Activated CD8-positive, alpha-beta memory T cell treated with anti-CD3 and anti-CD28 coated beads for 48 hours (primary cell): ENCODE data around the gene MBNL1.

Experiments
- DNase-seq, 3 experiments: peaks; one replicate each; pipeline ENCODE4 v3.0.0-alpha.2; 2020; ENCODE audit warnings: low read depth in 2 of 3, low spot score in 2 of 3

MBNL1 gene

GRCh38 chr3:152252755-152253154, 16.0 kb upstream of the MBNL1 start:
- DNase-seq: no peak

DNA sequence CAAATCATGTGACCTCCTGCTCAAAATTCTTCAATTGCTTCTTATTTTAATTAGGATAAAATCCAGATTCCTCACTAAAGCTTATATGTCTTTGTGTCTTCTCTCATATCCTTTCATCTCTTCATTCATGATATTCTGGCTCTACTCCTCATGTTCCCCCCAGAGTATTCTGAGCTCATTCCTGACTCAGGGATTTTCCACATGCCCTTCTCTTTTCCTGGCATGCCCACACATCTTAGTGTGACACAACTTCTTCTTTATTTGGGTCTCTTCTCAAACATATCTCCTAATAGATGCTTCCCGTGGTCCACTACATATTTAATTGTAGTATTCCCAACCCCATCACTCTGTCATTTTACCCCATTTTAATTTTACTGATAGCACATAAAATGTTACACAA, 15.2 kb upstream of the MBNL1 start:
- no peak for DNase-seq

DNA sequence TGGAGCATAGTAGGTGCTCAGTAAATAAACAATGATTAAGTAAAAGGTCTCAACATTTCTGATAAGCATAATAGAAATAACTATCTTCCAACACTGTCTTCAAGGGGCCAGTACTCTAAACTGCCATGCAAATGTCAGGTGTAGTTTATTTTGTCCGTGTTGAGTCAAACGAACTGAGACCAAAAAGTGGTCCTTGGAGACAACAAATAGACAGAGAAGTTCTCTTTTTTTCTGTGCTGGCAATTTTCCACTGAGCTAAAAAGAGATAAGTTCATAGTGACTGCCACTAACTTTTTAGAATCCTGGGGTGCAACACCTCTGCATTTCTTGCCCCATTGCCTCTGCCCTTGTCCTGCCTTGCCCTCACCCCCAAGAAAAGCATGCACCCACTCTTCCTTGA, 14.7 kb upstream of the MBNL1 start:
- no peak for DNase-seq

- no peak for DNase-seq
These were observed 13.4 kb upstream of the MBNL1 start for GRCh38 chr3:152255290-152255689.

DNA sequence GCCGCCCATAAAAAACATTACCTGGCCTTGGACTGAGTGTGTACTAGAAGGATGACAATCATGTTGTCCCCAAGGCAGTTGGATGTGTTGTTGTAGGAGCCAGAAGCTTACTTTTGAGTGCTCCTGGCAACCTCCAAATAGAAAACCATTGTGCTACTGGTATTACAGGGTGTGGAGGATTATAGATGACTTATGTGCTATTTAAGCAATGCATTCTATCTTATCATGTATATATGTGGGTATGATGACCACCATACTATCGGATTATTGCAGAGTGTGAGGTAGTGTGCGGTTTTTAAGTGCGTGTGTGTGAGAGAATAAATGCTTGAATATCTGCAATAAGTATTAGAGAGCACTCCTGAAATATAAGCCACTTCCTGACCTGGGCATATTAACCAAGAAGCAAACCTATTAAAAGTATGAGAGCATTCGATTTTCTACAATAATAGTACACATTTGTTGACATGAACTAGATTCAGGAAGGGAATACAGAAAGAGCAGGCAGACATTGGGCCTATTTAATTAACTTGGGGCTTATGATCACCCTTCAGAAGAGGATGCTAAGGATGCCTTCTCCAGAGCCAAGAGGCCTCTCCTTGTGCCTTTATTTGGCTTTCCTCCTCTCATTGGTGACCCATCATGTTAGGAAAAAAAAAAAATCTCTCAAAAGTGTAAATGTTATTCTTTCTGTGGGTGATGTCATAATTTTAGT, 11.7 kb upstream of the MBNL1 start:
- DNase-seq: no peak

- DNase-seq: no peak
These were observed 11.1 kb upstream of the MBNL1 start for GRCh38 chr3:152257563-152258035.

- DNase-seq: no peak
These were observed 10.0 kb upstream of the MBNL1 start for GRCh38 chr3:152258448-152259393.

DNA sequence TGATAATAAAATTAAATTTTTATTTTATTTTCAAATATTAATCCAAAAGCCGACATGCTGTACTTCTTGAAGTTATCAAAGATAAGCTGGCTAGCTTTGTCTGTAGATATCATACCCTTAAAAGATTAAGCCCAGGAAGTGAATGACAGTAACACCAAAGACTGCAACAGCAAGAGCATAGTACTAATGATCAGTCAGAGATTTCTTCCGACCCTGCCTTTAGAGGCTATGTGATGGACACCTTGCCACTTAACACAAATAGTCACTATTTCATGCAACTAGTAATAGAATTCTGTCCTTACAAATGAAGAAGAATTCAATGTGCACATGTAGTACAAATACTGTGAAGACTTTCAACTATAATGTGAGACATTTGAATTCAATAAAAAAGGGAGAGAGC, 9.3 kb upstream of the MBNL1 start:
- no peak for DNase-seq

DNA sequence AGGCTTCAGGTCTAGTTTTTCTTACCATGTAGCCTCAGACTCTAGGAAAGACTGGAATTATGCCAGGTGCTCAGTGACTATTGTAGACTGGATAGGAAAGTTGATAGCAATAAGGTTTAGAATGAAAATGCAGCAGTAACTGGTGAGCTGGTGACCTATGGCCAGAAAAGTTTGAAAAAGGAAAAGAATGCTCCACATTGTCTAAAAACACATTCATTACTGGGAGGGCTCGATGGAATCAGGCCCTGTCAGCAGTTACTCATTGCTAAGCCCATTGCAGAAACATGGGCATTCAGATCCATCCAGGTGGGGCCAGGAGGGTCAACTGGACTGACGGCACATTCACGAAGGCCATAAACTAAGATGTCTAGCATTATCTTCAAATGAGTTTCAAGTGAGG, 8.7 kb upstream of the MBNL1 start:
- DNase-seq: no peak

- DNase-seq: no peak
These were observed 8.2 kb upstream of the MBNL1 start for GRCh38 chr3:152260529-152260928.

DNA sequence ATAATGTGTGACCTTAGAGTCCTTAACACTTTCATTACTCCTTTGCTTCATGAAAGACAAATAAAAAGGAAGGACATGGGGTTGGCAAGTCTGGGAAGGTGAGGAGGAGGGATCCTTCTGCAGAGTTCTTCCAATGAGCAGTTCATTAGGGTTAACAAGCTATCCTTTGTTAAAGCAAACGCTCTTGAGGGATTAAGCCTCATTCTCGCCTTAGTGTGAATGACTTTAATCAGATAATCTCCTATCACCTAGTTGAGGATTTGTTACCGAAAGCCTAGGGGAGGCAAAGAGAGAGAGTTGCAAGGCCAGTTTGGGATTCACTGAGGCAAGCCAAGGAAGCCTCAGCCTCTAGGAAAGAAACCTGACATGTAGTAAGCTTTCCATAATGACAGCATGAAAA, 7.4 kb upstream of the MBNL1 start:
- DNase-seq: no peak

DNA sequence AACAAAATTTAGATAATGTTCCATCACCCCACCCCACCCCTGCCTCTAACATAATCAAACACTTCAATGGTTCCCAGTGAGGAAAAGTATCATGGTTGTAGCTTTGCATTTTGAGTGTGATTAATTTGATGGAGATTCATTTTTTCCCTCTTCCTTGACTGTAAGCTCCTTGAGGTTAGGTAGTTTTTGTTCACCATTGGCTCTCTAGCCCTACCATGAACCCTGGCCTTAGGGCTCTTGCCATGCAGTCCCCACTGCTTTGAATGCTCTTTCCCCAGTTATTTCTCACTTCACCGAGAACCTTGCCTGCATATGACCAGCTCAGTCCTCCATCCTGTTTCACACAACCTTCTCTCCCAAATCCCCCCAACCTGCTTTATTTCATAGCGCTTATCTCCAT, 5.0 kb upstream of the MBNL1 start:
- DNase-seq: no peak

GRCh38 chr3:152264378-152264777, 4.4 kb upstream of the MBNL1 start:
- no peak for DNase-seq

- no peak for DNase-seq
These were observed 2.3 kb upstream of the MBNL1 start for GRCh38 chr3:152266221-152266995.

DNA sequence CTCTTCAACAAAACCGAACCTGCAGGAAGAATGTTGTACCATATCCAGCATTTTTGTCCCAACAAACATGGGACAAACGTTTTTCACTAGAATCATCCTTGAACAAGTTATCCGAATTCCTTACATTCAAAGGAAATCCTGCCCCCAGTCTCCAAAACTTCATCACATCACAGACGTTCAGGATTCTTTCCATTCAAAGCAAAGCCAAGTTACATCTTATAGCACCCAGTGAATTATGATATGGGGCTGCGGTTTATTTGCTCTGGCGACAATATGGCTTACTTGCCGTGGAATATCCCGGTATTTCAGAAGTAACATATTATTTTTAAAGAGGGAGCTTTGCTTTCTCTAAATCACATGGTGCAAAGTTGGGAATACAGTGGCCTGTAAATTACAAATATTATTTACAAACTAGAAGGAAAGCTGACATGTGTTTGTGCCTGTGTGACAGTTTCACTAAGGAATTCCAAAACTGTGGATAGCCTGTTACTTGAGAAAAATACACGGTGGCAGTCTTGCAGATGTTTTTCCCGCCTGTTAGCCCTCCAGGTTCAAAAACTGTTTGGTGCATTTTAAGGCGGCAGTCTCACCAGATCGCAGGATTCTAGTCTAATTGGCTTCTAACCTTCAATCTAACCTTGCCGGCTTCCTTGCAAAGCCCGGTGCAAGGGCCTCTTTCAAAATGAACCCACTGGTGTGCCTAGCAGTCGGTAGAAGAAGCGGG, 736 bp upstream of the MBNL1 start:
- DNase-seq: no peak

- DNase-seq: peak in 1 of 3 experiments; percentile 43
These were observed 514 bp downstream of the MBNL1 start for GRCh38 chr3:152269056-152269830.

- DNase-seq: no peak
These were observed 1.4 kb downstream of the MBNL1 start for GRCh38 chr3:152269831-152270734.

- DNase-seq: no peak
These were observed 2.2 kb downstream of the MBNL1 start for GRCh38 chr3:152270937-152271336.
